HFFc6 (cell line): ENCODE measurements around the gene MEG3. TPM values are rescaled to one million over a fixed set of nuclear protein-coding genes. Genes with fewer than 3 reads are reported as not detected.

Experiments
- DNase-seq: peaks from one replicate; pipeline ENCODE4 v3.0.0-alpha.2; 2018
- H3K27ac Mint-ChIP-seq: 2 replicates; pipeline ENCODE4 v1.8.0; 2020; ENCODE audit warnings: mild to moderate bottlenecking, mixed read lengths
- H3K27me3 Mint-ChIP-seq: 2 replicates; pipeline ENCODE4 v1.8.0; 2021; ENCODE audit warnings: mild to moderate bottlenecking, moderate library complexity, mixed read lengths; ENCODE audit not compliant: insufficient read depth
- H3K36me3 Mint-ChIP-seq: 2 replicates; pipeline ENCODE4 v1.8.0; 2021; ENCODE audit warnings: low read depth, mixed read lengths
- H3K4me1 Mint-ChIP-seq: 2 replicates; pipeline ENCODE4 v1.8.0; 2020; ENCODE audit warnings: low read depth, mixed read lengths
- H3K4me3 Mint-ChIP-seq: 2 replicates; pipeline ENCODE4 v1.8.0; 2020; ENCODE audit warnings: mild to moderate bottlenecking, moderate library complexity, mixed read lengths
- H3K9me3 Mint-ChIP-seq: 2 replicates; pipeline ENCODE4 v1.8.0; 2020; ENCODE audit warnings: mild to moderate bottlenecking, mixed read lengths
- total RNA-seq, 6 experiments: library from RNA; stranded (reverse); fragmentation: NEBNext Ultra II Directional; extraction: Animal tissue kit (Norgen Biotek cat#: 25700); gene quantifications; 2 replicates in 1 of 6; 3 replicates in 5 of 6; pipeline ENCODE4 v1.2.3, GENCODE V29; 2021
- TF ChIP-seq, protein P1 (sequence below): fragments of 200-600 bp; sonication (generic); IDR thresholded peaks from 2 replicates; pipeline ENCODE4 v1.5.0; 2021; ENCODE audit warnings: antibody characterized with exemption, mild to moderate bottlenecking

The MEG3 gene
- total RNA-seq, 6 experiments from 2014 or later, result 151 to 262 (median 250) TPM

DNA sequence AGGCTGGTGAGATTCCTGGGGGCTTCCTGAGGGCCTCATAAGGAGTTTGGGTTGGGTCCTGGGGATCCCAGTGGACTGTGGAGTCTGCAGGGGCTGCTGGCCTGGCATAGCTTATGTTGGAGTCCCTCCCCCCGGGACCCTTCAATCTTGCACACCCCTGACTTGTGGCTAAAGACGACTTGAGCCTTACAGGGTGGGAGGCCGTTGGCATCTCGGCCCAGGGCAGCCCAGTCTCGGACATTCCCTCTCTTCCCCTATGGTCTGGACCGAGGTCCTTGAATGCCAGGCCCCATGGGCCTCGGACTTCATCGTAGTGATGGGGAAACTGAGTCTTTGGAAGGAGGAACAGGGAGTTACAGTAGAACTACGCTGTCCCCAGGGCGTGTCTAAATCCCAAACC is 65.1 kb downstream of the MEG3 start:
- no peak for DNase-seq
- Mint-ChIP-seq H3K9me3 (no peaks in the 10 kb centered on the region), H3K27ac (no peak overlapping the region), H3K4me1 (peaks cover 12% of the 10 kb centered on the region; the same call in 1 of the 2 replicates), H3K36me3 (peaks cover 25% of the 10 kb centered on the region; the same call in 1 of the 2 replicates), H3K27me3 (peaks cover 37% of the 10 kb centered on the region), H3K4me3 (no peak overlapping the region)
- TF ChIP-seq, protein P1, sequence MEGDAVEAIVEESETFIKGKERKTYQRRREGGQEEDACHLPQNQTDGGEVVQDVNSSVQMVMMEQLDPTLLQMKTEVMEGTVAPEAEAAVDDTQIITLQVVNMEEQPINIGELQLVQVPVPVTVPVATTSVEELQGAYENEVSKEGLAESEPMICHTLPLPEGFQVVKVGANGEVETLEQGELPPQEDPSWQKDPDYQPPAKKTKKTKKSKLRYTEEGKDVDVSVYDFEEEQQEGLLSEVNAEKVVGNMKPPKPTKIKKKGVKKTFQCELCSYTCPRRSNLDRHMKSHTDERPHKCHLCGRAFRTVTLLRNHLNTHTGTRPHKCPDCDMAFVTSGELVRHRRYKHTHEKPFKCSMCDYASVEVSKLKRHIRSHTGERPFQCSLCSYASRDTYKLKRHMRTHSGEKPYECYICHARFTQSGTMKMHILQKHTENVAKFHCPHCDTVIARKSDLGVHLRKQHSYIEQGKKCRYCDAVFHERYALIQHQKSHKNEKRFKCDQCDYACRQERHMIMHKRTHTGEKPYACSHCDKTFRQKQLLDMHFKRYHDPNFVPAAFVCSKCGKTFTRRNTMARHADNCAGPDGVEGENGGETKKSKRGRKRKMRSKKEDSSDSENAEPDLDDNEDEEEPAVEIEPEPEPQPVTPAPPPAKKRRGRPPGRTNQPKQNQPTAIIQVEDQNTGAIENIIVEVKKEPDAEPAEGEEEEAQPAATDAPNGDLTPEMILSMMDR, result no peak

DNA sequence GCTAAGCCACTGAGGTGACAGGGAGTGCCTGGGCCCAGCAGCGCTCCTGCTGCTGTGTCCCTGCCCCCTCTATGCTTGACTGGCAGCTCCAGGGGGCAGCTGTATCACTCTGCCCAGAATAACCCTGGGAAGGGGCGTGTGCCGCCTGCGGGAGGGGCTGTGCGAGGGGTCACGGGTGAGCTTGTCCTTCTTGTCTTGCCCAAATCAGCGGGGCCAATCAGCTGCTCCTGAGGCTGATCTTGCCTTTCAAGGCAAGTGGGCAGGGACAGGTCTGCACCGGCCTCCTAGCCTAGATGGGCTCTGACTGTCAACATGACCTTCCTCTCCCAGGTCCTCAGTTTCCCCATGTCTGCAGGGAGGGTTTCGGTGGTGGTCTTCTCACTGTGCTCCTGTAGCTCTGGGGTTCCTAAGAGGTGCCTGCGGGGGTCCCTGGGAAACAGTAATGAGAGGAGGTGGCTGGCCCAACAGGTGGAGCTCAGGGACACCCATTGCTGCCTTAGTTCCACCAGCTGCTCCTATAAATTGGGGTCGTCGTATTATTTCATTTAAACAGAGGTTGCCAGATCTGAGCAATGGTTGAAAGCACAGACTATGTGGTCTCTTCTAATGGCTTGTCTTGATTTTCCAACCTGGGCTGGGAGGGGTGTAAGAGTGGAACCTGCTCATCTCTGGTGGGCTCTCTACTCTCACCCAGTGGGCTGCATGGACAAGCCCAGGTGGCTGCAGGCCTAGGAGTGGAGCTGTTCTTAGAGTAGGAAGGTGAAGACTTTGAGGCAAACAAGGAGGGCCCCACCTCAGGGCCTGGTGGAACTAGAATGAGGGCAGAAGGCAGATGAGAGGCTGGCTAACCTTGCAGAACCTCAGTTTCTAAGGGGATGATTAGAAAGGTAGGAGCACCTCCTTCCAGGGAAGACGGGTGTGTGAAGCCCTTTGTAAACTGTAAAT is 65.9 kb downstream of the MEG3 start:
- TF ChIP-seq, protein P1, result no peak
- H3K9me3 Mint-ChIP-seq, result no peaks in the 10 kb centered on the region
- H3K4me3 Mint-ChIP-seq, result no peak overlapping the region
- no peak overlapping the region for H3K27ac Mint-ChIP-seq
- peaks cover 37% of the 10 kb centered on the region for H3K27me3 Mint-ChIP-seq
- peaks cover 25% of the 10 kb centered on the region; the same call in 1 of the 2 replicates for H3K36me3 Mint-ChIP-seq
- peaks cover 12% of the 10 kb centered on the region; the same call in 1 of the 2 replicates for H3K4me1 Mint-ChIP-seq
- DNase-seq, result no peak

DNA sequence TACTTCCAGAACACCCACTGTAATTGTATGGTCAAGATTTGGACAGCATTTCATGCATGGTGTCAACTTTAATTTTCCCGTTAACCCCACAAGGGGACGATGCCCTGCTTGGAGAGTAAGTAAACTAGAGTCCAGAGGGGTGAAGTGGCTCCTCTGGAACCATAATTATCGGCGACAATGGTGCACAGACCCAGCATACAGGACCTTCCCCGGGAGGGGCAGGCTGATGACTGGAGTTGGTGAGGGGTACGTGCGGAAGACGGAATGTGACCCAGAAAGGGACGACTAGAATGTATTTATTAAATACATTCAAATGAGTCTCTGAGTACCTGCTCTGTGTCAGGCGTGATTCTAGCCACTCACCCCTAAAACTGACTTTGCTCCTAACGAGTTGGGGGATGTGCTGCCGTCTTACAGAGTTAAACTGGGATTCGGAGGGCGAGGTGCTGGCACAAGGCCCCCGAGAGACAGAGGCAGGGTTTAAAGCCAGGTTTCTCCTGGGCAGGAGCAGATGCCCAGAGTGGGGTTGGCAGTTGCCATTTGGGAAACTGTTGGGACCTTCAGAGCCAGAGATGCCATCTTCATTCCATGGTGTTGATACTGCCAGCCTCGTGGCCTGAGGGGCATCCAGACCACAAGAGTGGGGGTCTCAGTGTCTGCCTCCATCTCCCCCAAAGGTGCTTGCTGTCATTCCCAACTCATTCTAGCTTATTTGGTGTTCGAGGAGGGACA is 66.7 kb downstream of the MEG3 start:
- TF ChIP-seq, protein P1, result no peak
- no peak overlapping the region for H3K4me3 Mint-ChIP-seq
- peaks cover 6% of the 10 kb centered on the region; the same call in 1 of the 2 replicates for H3K4me1 Mint-ChIP-seq
- H3K36me3 Mint-ChIP-seq, result peaks cover 25% of the 10 kb centered on the region; the same call in 1 of the 2 replicates
- no peak overlapping the region for H3K27ac Mint-ChIP-seq
- no peak for DNase-seq
- H3K9me3 Mint-ChIP-seq, result no peaks in the 10 kb centered on the region
- peaks cover 37% of the 10 kb centered on the region for H3K27me3 Mint-ChIP-seq

DNA sequence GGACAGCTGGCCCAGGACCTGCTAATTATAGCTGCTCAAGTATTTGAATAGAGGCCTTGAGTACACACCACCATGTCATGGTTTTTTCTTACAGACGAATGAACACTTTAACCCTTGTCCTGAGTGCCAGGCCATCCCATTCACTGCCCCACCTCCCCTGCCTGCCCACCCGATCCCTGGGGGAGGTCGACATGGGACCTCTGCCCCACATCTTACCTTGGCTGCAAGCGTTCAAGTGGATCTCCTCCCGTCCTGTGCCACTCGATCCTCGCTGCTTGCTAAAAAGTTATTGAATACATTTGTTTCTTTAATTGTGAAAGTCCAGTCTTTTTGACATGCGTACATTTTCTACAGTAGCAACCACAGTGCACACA is 67.3 kb downstream of the MEG3 start:
- Mint-ChIP-seq H3K36me3 (peaks cover 20% of the 10 kb centered on the region; the same call in 1 of the 2 replicates), H3K27me3 (peaks cover 32% of the 10 kb centered on the region), H3K4me1 (peaks cover under 1% of the 10 kb centered on the region; the same call in 1 of the 2 replicates), H3K9me3 (no peaks in the 10 kb centered on the region), H3K4me3 (no peak overlapping the region), H3K27ac (no peak overlapping the region)
- TF ChIP-seq, protein P1, result no peak
- no peak for DNase-seq

DNA sequence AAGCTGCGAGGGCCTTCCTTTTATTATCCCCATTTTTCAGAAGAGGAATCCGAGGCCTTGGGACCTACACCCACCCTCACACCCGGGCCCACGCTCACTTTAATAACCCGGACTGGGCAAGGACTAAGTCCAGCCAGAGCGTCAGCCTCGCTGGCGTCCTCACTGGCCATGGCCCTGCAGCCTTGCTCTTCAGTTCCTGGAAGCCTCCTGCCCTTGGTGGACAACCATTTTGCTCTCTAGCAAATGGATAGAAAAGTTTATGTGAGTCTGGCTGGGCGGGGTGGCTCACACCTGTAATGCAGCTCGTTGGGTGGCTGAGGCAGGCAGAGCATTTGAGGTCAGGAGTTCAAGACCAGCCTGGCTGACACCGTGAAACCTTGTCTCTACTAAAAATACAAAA is 67.8 kb downstream of the MEG3 start:
- Mint-ChIP-seq H3K9me3 (no peaks in the 10 kb centered on the region), H3K27me3 (peaks cover 37% of the 10 kb centered on the region), H3K27ac (no peak overlapping the region), H3K4me3 (no peak overlapping the region), H3K36me3 (peaks cover 16% of the 10 kb centered on the region; the same call in 1 of the 2 replicates), H3K4me1 (no peaks in the 10 kb centered on the region; the same call in 1 of the 2 replicates)
- DNase-seq, result no peak
- TF ChIP-seq, protein P1, result no peak
